GM23248 (cell line): Measurements from ENCODE around the gene CREBBP. TPM values are rescaled to one million over a fixed set of nuclear protein-coding genes. Genes with fewer than 3 reads are reported as not detected.

Experiments
- DNase-seq: peaks from one replicate; pipeline ENCODE4 v3.0.0-alpha.2; 2015
- H2AFZ ChIP-seq: fragments of 200-600 bp; sonication (generic); 2 replicates; pipeline ENCODE4 v1.6.1; 2016; ENCODE audit warnings: antibody characterized with exemption
- H3F3A ChIP-seq: fragments of 200-600 bp; sonication (generic); 2 replicates; pipeline ENCODE4 v1.6.1; 2016; ENCODE audit warnings: mild to moderate bottlenecking, antibody characterized with exemption, mixed run types; ENCODE audit not compliant: insufficient read depth
- H3K27ac ChIP-seq: fragments of 200-600 bp; sonication (generic); 2 replicates; pipeline ENCODE4 v1.5.1; 2016; ENCODE audit warnings: mild to moderate bottlenecking
- H3K27me3 ChIP-seq: fragments of 200-600 bp; sonication (generic); replicated peaks from 2 replicates; pipeline ENCODE4 v1.6.1; 2016; ENCODE audit warnings: mild to moderate bottlenecking; ENCODE audit not compliant: insufficient read depth
- H3K36me3 ChIP-seq: fragments of 200-600 bp; sonication (generic); 2 replicates; pipeline ENCODE4 v1.6.1; 2016; ENCODE audit warnings: low read depth, mild to moderate bottlenecking
- H3K4me1 ChIP-seq: fragments of 200-600 bp; sonication (generic); 2 replicates; pipeline ENCODE4 v1.6.1; 2016; ENCODE audit warnings: mild to moderate bottlenecking; ENCODE audit not compliant: insufficient read depth
- H3K4me2 ChIP-seq: fragments of 200-600 bp; sonication (generic); one replicate; pipeline ENCODE4 v1.6.1; 2016; ENCODE audit warnings: mild to moderate bottlenecking; ENCODE audit not compliant: unreplicated experiment
- H3K4me3 ChIP-seq: fragments of 200-600 bp; sonication (generic); 2 replicates; pipeline ENCODE4 v1.5.1; 2016; ENCODE audit warnings: mild to moderate bottlenecking
- H3K79me2 ChIP-seq: fragments of 200-600 bp; sonication (generic); 2 replicates; pipeline ENCODE4 v1.6.1; 2016; ENCODE audit warnings: mild to moderate bottlenecking; ENCODE audit not compliant: insufficient read depth
- H3K9ac ChIP-seq: fragments of 200-600 bp; sonication (generic); 2 replicates; pipeline ENCODE4 v1.6.1; 2016; ENCODE audit warnings: mild to moderate bottlenecking
- H3K9me2 ChIP-seq: fragments of 200-600 bp; sonication (generic); 2 replicates; pipeline ENCODE4 v1.6.1; 2016; ENCODE audit warnings: mixed run types, mild to moderate bottlenecking, moderate library complexity; ENCODE audit not compliant: insufficient read depth
- H3K9me3 ChIP-seq: fragments of 200-600 bp; sonication (generic); one replicate; pipeline ENCODE4 v1.6.1; 2017; ENCODE audit warnings: low read depth
- H4K20me1 ChIP-seq: fragments of 200-600 bp; sonication (generic); 2 replicates; pipeline ENCODE4 v1.6.0; 2016; ENCODE audit not compliant: insufficient read depth
- EZH2 ChIP-seq: fragments of 200-600 bp; sonication (generic); IDR thresholded peaks from 2 replicates; pipeline ENCODE4 v1.6.1; 2018; ENCODE audit warnings: antibody characterized with exemption, mild to moderate bottlenecking; ENCODE audit not compliant: insufficient read depth, poor library complexity, severe bottlenecking
- EZH2phosphoT487 ChIP-seq: fragments of 200-600 bp; sonication (generic); IDR thresholded peaks from 2 replicates; pipeline ENCODE4 v1.6.1; 2018; ENCODE audit warnings: antibody characterized with exemption, moderate library complexity, mild to moderate bottlenecking, low read depth; ENCODE audit not compliant: insufficient read depth
- WGBS, 2 experiments: methylation state at CpG; one replicate each; pipeline ENCODE4 v1.1.6; 2015 to 2017; ENCODE audit warnings: low lambda C conversion rate in 2 of 2, low coverage in 1 of 2; ENCODE audit errors: missing lambda C conversion rate in 2 of 2; 5-methylcytosine and 5-hydroxymethylcytosine counted together
- in situ Hi-C: fragments of 300-500 bp; cut with MboI; formaldehyde crosslinking; loops from 2 replicates; pipeline ENCODE4 v1.15.0; 2020
- polyA plus RNA-seq: library from polyadenylated mRNA; unstranded; fragments of >200 nt; fragmentation: Nextera tagmentation; extraction: Ambion mirVana; gene quantifications from 2 replicates; pipeline ENCODE4 v1.2.1, GENCODE V29; 2016
- total RNA-seq: library from RNA; depleted of rRNA; stranded (reverse); fragments of >200 nt; shearing (Covaris generic); gene quantifications from 2 replicates; pipeline ENCODE4 v1.2.3, GENCODE V29; 2014

The CREBBP gene
- total and polyA plus RNA-seq, 2 experiments from 2014 or later, result 11.7 to 11.9 TPM

GRCh38 chr16:3759736-3760135, 120.8 kb downstream of the CREBBP start:
- in situ Hi-C loops, result no loop called here
- no peak overlapping the region for H3K9ac ChIP-seq
- no peak overlapping the region for H3K4me2 ChIP-seq
- peaks cover 7% of the 10 kb centered on the region for H3K4me1 ChIP-seq
- peaks cover 87% of the 10 kb centered on the region for H3K79me2 ChIP-seq
- no peaks in the 10 kb centered on the region for H3K27me3 ChIP-seq
- H3K9me3 ChIP-seq, result no peaks in the 10 kb centered on the region
- peaks cover 10% of the 10 kb centered on the region; the same call in 1 of the 2 replicates for H3F3A ChIP-seq
- WGBS, 2 experiments, result 83 to 87% methylated on average over 5 of the region's 5 CpGs
- H4K20me1 ChIP-seq, result no peaks in the 10 kb centered on the region
- peaks cover 31% of the 10 kb centered on the region for H3K36me3 ChIP-seq
- no peak overlapping the region for H2AFZ ChIP-seq
- no peaks in the 10 kb centered on the region for H3K9me2 ChIP-seq
- no peak overlapping the region for H3K27ac ChIP-seq
- no peak overlapping the region for H3K4me3 ChIP-seq
- no peak for TF ChIP-seq EZH2
- TF ChIP-seq EZH2phosphoT487, result no peak
- DNase-seq, result no peak

- H4K20me1 ChIP-seq, result no peaks in the 10 kb centered on the region; the same call in 1 of the 2 replicates
- H3K27me3 ChIP-seq, result no peaks in the 10 kb centered on the region
- WGBS, 2 experiments, result 98 to 99% methylated on average over 9 of the region's 9 CpGs
- no peak overlapping the region for H3K4me3 ChIP-seq
- H3K27ac ChIP-seq, result no peak overlapping the region
- peaks cover 84% of the 10 kb centered on the region for H3K79me2 ChIP-seq
- H3K4me2 ChIP-seq, result no peak overlapping the region
- TF ChIP-seq EZH2phosphoT487 (no peak), EZH2 (no peak)
- DNase-seq, result no peak
- H3K9ac ChIP-seq, result no peak overlapping the region
- in situ Hi-C loops, result no loop called here
- no peaks in the 10 kb centered on the region for H3K9me3 ChIP-seq
- peaks cover 25% of the 10 kb centered on the region for H3F3A ChIP-seq
- no peaks in the 10 kb centered on the region for H3K9me2 ChIP-seq
- peaks cover 31% of the 10 kb centered on the region for H3K36me3 ChIP-seq
- H2AFZ ChIP-seq, result no peak overlapping the region
- H3K4me1 ChIP-seq, result peaks cover 21% of the 10 kb centered on the region
Observed at GRCh38 chr16:3756113-3756512, 124.4 kb downstream of the CREBBP start.

GRCh38 chr16:3755249-3755648, 125.3 kb downstream of the CREBBP start:
- 86 to 90% methylated on average over 4 of the region's 4 CpGs for whole genome bisulfite sequencing, 2 experiments
- H4K20me1 ChIP-seq, result no peaks in the 10 kb centered on the region; the same call in 1 of the 2 replicates

GRCh38 chr16:3754772-3755171, 125.7 kb downstream of the CREBBP start:
- WGBS, 2 experiments, result 97 to 99% methylated on average over 5 of the region's 5 CpGs
- Histone ChIP-seq H3K36me3 (peaks cover 44% of the 10 kb centered on the region), H3K4me2 (peak overlapping the region; percentile 40), H3K4me3 (no peak overlapping the region), H3K79me2 (peaks cover 84% of the 10 kb centered on the region), H3K27me3 (no peaks in the 10 kb centered on the region), H3K9me3 (no peaks in the 10 kb centered on the region), H3K4me1 (peaks cover 21% of the 10 kb centered on the region), H3F3A (peaks cover 25% of the 10 kb centered on the region), H3K9ac (no peak overlapping the region), H2AFZ (no peak overlapping the region), H3K9me2 (no peaks in the 10 kb centered on the region), H4K20me1 (no peaks in the 10 kb centered on the region; the same call in 1 of the 2 replicates), H3K27ac (no peak overlapping the region)
- DNase-seq, result no peak
- in situ Hi-C loops, result no loop called here
- TF ChIP-seq EZH2phosphoT487, result no peak
- TF ChIP-seq EZH2, result no peak

More at GRCh38 chr16:3755249-3755648, 125.3 kb downstream of the CREBBP start:
- TF ChIP-seq EZH2phosphoT487 (no peak), EZH2 (no peak)
- H3K4me3 ChIP-seq, result no peak overlapping the region
- H3K79me2 ChIP-seq, result peaks cover 84% of the 10 kb centered on the region
- H3K27me3 ChIP-seq, result no peaks in the 10 kb centered on the region
- H3K9me3 ChIP-seq, result no peaks in the 10 kb centered on the region
- H3K27ac ChIP-seq, result no peak overlapping the region
- no peak for DNase-seq
- H3K9ac ChIP-seq, result no peak overlapping the region
- in situ Hi-C loops, result no loop called here
- no peak overlapping the region for H2AFZ ChIP-seq
- H3K4me2 ChIP-seq, result no peak overlapping the region
- peaks cover 40% of the 10 kb centered on the region for H3K36me3 ChIP-seq
- peaks cover 21% of the 10 kb centered on the region for H3K4me1 ChIP-seq
- H3K9me2 ChIP-seq, result no peaks in the 10 kb centered on the region
- H3F3A ChIP-seq, result peaks cover 25% of the 10 kb centered on the region
